Activated CD4-positive, alpha-beta T cell treated with anti-CD3 and anti-CD28 coated beads for 1 hour (primary cell): ENCODE data around the gene SULT1A1.
"Not testable (repeated sequence)": the region's sequence is repeated elsewhere in the genome, so short reads cannot be mapped to it uniquely, and the experiment has no call there.

Source experiments
- DNase-seq: peaks from one replicate; pipeline ENCODE4 v3.0.0-alpha.2; 2020

The SULT1A1 gene

GRCh38 chr16:28589930-28590329 is 19.9 kb downstream of the SULT1A1 start:
- DNase-seq = no peak

DNA sequence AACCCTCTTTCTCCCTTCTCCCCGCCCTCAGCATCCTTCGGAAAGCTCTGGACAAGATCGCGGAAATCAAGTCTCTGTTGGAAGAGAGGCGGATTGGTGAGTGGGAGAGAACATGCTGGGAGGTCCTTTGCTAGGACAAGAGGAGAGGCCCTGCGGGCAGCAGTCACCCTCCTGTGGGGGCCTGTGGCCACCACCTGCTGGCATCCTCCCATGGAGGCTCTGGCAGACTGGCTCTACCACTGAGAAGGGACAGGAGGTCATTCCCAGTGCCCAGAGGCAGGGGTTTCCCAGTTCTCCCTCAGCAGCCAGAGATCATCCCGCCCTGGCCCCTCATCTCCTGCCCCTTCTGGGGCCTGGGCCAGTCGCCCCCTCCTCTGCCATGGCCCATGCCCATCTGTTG is 20.8 kb downstream of the SULT1A1 start:
- DNase-seq = no peak

- no peak for DNase-seq
These were observed 22.5 kb downstream of the SULT1A1 start for GRCh38 chr16:28587386-28587785.

GRCh38 chr16:28586466-28586865 is 23.4 kb downstream of the SULT1A1 start:
- DNase-seq = no peak

DNA sequence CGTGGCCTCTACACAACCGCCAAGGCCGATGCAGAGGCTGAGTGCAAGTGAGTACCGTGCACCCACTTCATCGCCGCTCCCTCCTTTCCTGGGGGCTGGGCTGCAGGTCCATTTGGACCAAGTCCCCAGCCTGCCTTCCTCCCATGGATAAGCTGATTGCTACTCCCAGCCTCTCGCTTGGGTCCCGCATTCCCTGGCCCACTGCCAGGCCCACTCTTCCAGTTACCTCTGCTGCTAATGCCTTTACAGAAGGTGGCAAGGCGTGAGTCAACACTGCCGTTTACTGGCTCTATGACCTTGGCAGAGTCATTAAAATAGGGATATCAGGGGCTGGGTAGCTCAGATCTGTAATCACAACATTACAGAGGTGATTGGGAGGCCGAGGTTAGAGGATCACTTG is 24.2 kb downstream of the SULT1A1 start:
- no peak for DNase-seq

- no peak for DNase-seq
These were observed 29.0 kb downstream of the SULT1A1 start for GRCh38 chr16:28580726-28581315.

DNA sequence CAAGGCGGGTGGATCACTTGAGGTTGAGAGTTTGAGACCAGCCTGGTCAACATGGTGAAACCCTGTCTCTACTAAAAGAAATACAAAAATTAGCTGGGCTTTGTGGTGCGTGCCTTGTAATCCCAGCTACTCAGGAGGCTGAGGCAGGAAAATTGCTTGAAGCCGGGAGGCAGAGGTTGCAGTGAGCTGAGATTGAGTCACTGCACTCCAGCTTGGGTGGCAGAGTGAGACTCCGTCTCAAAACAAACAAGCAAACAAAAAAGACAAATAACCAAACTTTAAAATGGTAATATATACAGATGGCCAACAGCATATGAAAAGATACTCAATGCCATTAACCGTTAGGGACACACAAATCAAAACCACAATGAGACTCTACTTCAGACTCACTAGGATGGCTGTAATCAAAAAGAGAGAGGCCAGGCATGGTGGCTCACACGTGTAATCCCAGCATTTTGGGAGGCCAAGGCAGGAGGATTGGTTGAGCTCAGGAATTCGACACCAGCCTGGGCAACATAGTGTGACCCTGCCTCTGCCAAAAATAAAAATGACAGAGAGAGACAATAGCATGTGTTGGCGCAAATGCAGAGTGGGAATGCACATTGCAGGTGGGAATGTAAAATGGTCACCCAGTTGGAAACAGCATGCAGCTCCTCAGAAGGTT is 34.3 kb downstream of the SULT1A1 start:
- DNase-seq = no peak

DNA sequence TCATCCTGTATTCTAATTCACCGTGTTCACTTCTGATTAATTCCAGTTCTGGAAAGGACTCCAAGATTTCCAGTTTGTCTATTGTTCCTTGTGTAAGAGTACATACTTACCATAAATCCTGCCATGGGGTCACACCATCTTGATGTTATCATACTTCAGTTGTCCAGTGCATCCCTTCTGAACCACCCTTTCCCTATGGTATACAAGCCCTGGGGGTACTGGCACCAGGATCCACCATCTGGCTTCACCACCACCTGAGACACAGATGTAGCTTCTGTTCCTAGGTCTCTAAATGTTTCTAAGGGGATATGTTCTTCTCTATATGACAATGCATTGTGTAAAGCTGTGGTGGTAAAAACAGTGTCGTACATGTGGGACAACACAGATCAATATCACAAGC is 34.9 kb downstream of the SULT1A1 start:
- DNase-seq = no peak

DNA sequence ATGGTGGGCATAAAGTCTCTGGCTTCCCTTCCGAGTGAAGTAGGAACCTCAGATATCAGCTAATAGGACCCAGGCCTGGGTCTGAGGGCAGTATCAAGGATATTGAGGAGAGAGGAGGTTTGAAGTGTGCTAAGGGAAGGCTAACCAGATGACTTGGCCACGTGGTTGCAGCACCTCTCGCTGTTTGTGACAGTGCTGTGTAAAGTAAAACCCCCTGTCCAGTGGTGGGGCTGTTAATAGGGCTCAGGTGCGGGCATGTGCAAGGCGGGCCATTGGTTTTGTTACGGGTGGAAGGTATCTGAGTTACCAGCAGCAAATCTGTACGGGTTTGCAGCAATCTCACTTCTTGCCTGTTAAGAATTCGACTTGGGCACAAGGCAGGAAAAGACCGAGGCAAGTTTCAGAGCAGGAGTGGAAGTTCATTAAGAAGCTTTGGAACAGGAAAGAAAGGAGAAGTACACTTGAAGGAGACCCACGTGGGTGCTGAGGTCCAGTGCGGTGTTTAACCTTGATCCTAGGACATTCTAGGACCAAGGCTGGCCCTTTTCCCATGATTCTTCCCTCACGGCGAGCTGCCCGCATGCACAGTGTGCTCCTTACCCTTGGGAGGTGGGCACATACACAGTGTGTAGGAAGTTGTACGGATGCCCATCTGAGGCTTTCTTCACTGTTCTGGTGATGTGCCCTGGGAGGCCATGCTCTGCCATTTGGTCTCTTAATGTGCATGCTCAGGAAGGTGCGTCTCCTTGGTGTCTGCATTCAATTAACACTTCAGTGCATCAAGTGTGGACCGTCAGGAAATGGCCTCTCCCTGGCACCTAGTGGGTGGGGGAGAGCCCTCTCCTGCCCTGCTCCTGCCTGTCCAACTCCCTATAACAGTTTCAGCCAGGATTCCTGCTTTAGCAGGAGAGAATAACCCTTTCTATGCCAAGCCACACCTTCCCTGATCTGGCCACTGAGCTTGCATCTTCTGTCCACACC is 35.8 kb downstream of the SULT1A1 start:
- no peak for DNase-seq

- DNase-seq = no peak
These were observed 36.9 kb downstream of the SULT1A1 start for GRCh38 chr16:28572696-28573510.

DNA sequence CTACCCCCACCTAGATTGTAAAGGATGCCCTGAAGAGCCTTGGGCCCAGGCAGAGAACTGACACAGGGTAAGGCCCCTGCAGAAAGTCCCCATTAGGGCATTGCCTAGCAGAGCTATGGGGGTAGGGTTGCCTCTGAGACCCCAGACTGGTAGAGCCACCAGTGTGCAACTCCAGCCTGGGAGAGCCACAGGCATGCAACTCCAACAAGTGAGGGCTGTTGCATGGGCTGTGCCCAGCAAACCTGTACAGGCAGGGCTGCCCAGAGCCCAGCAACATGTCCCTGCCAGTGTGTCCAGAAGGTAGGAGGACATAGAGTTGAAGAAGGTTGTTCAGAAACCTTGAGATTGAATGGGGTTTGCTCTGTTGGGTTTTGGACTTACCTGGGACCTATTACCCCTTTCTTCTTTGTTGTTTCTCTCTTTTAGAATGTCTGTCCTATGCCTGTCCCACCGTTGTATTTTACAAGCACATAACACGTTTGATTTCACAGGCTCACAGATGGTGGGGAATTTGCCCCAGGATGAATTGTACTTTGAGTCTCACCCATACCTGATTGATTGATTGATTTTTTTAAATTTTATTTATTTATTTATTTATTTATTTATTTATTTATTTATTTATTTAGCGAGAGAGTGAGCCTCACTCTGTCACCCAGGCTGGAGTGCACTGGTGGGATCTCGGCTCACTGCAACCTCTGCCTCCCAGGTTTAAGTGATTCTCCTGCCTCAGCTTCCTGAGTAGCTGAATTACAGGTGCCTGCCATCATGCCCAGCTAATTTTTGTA is 39.7 kb downstream of the SULT1A1 start:
- no peak for DNase-seq

GRCh38 chr16:28569021-28569420 is 40.8 kb downstream of the SULT1A1 start:
- DNase-seq = no peak

- DNase-seq = no peak
These were observed 42.6 kb downstream of the SULT1A1 start for GRCh38 chr16:28567292-28567691.

- not testable (repeated sequence) for DNase-seq
These were observed 43.5 kb downstream of the SULT1A1 start for GRCh38 chr16:28566233-28566925.

GRCh38 chr16:28563218-28563617 is 46.6 kb downstream of the SULT1A1 start:
- no peak for DNase-seq

- no peak for DNase-seq
These were observed 47.6 kb downstream of the SULT1A1 start for GRCh38 chr16:28562199-28562598.

DNA sequence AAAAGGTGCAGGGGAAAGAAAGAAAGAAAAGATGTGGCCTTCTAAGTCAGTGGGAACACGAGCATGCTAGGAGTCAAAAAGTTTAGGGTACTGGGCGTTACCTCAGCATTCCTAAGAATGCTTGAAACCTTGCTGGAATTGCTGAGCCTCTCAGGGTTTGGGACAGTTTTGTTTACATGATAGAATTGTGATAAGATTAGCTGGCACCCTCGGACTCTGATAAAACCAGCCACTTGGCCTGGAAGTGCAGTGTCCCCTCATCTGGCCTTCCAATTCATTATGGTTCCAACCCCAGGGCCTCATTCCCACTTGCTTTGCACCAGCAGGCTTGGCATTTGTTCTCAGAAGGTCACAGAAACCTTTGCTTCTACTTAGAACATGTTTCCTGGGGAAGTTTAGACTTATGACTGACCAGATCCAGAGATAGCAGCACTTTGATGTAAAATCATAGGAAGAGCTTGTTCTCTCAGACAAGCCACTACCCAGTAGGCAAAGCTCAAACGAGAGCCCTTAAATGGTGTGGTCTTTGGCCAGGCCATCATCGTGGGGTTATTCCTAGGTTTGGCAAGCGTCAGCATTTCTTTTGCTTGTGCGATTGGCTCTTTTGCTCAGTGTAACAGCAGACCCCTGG is 48.2 kb downstream of the SULT1A1 start:
- no peak for DNase-seq

DNA sequence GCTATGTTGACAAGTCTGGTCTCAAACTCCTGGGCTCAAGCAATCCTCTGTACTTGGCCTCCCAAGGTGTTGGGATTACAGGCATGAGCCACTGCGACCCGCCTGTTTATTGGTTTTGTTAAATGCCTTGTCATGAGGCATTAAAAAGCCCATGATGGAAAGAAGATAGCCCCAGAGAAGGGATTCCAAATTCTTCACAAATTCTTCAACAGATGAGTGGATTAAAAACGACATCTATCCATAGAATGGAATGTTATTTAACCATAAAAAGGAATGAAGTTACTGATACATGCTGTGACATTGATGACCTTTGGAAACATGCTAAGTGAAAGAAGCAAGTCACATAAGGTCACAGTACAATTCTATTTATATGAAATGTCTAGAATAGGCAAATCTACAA is 51.4 kb downstream of the SULT1A1 start:
- DNase-seq = no peak

DNA sequence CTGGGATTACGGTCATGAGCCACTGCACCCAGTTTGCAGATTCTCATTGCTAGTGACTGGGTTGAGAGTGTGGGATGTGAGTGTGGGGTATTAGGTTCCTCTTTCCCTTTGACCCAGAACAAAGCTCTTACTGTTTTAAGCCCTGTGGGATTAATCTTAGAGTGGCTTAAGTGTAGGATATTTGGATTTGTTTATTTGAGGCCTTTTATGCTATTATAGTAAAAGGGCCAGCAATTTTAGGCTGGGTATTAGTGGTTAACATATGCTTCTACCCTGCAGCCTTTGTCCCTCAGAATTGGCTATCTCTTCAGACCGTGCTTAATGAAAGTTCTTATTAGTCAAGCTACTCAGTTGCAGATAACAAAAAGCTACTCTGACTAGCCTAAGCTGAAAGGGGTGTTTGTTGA is 52.9 kb downstream of the SULT1A1 start:
- no peak for DNase-seq

DNA sequence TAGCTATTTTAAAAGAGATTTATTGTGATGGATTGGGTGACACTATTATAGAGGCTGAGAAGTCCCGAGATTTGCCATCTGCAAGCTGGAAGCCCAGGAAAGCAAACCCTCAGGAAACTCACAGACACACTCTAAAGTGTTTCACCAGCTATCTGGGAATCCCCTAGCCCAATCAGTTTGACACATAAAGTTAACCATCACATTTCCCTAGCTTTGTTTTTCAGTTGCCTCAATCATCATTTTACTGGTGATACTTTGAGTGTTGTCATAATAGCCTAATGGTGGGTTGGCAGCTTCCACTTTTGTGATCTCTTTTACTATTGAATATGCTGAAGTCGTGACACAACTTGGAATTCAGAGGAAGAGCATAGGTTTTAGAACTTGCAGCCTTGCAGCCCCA is 54.3 kb downstream of the SULT1A1 start:
- DNase-seq = no peak
